NCI-H128 (cell line): ENCODE measurements around the gene MGST3.
A peak's percentile ranks its signal among the peaks of the same experiment; 100 is the strongest.
"Not testable (repeated sequence)": the region's sequence is repeated elsewhere in the genome, so short reads cannot be mapped to it uniquely, and the experiment has no call there.

Experiments used
- DNase-seq: peaks from one replicate; lab custom pipeline; 2025; ENCODE audit not compliant: unreplicated experiment; lab: John Stamatoyannopoulos, UW

MGST3 gene

GRCh38 chr1:165630629-165631341, at the start of gene MGST3:
MGST3 (plus strand) TSS chr1:165631234; CDS start chr1:165649848, 18,614 bp downstream.
- DNase-seq: peak; percentile 96

GRCh38 chr1:165581926-165582325, 49.1 kb upstream of the MGST3 start:
- no peak for DNase-seq

- DNase-seq: no peak
These were observed 44.6 kb upstream of the MGST3 start for GRCh38 chr1:165586398-165586797.

GRCh38 chr1:165591391-165591790, 39.6 kb upstream of the MGST3 start:
- not testable (repeated sequence) for DNase-seq

- DNase-seq: peak; percentile 54
These were observed 37.9 kb upstream of the MGST3 start for GRCh38 chr1:165592945-165593823.

GRCh38 chr1:165595246-165595938, 35.6 kb upstream of the MGST3 start:
- no peak for DNase-seq

GRCh38 chr1:165597883-165598675, 33.0 kb upstream of the MGST3 start:
- DNase-seq: peak; percentile 98

GRCh38 chr1:165598676-165599059, 32.4 kb upstream of the MGST3 start:
- no peak for DNase-seq

GRCh38 chr1:165600793-165601192, 30.2 kb upstream of the MGST3 start:
- no peak for DNase-seq

- no peak for DNase-seq
These were observed 27.2 kb upstream of the MGST3 start for GRCh38 chr1:165603810-165604209.

- DNase-seq: no peak
These were observed 25.8 kb upstream of the MGST3 start for GRCh38 chr1:165605246-165605645.

- DNase-seq: not testable (repeated sequence)
These were observed 24.4 kb upstream of the MGST3 start for GRCh38 chr1:165606676-165607075.

- no peak for DNase-seq
These were observed 20.2 kb upstream of the MGST3 start for GRCh38 chr1:165610866-165611265.

GRCh38 chr1:165612062-165612461, 19.0 kb upstream of the MGST3 start:
- DNase-seq: no peak

- DNase-seq: no peak
These were observed 14.9 kb upstream of the MGST3 start for GRCh38 chr1:165616054-165616612.

- DNase-seq: no peak
These were observed 14.0 kb upstream of the MGST3 start for GRCh38 chr1:165616987-165617546.

- DNase-seq: no peak
These were observed 11.3 kb upstream of the MGST3 start for GRCh38 chr1:165619647-165620151.

- DNase-seq: no peak
These were observed 7.4 kb upstream of the MGST3 start for GRCh38 chr1:165623624-165624023.

- DNase-seq: no peak
These were observed 6.6 kb upstream of the MGST3 start for GRCh38 chr1:165624441-165624840.
